ENCODE measurements around the gene ARHGEF12. TPM values are rescaled to one million over a fixed set of nuclear protein-coding genes. Genes with fewer than 3 reads are reported as not detected.

ARHGEF12 gene
- polyA plus RNA-seq, 1 donor (not counting 4 experiments of a cell fraction or from before 2014, with no cell fraction given), result 28.8 TPM

GRCh38 chr11:120523196-120523595 lies 187.0 kb downstream of the ARHGEF12 start:
- no peaks in the 10 kb centered on the region for H4K20me1 ChIP-seq (ENCODE audit: control insufficient read depth, extremely low read depth, insufficient read depth, low read length)
- H3K9me3 ChIP-seq (ENCODE audit: control insufficient read depth, low read depth, low read length), result no peaks in the 10 kb centered on the region
- FAIRE-seq (no peak), DNase-seq (ENCODE audit: low read depth, low spot score) (no peak)
- TF ChIP-seq EZH2 (IDR thresholded peaks at IDR 0.05; ENCODE audit: low read length) (no peak), CTCF (optimal IDR thresholded peaks at IDR 0.05 in 1 of 3, IDR thresholded peaks at IDR 0.05 in 1 of 3, conservative IDR thresholded peaks at IDR 0.05 in 1 of 3; ENCODE audit: extremely low read depth in 1 of 3, insufficient read depth in 2 of 3, low read length in 3 of 3) (no peak)
- H3K79me2 ChIP-seq (ENCODE audit: control insufficient read depth, insufficient read depth, low read length), result no peaks in the 10 kb centered on the region
- H3K4me1 ChIP-seq (ENCODE audit: control insufficient read depth, extremely low read depth, insufficient read depth, low read length), result no peaks in the 10 kb centered on the region
- dilution Hi-C loops (cut with MboI; ENCODE audit: extremely low pct_ligation_motif_present, low sequenced_read_pairs), result loop anchor here (25.0 kb wide), 1 partner anchor 414 kb away; no protein-coding TSS in a partner anchor
- peaks cover 11% of the 10 kb centered on the region for H3K27me3 ChIP-seq (ENCODE audit: control insufficient read depth, extremely low read depth, insufficient read depth, low read length)
- H3K36me3 ChIP-seq (ENCODE audit: control insufficient read depth in 2 of 2, extremely low read depth in 1 of 2, insufficient read depth in 2 of 2, low read length in 2 of 2), result no peaks in the 10 kb centered on the region
- no peak overlapping the region for H3K9ac ChIP-seq (ENCODE audit: control insufficient read depth, extremely low read depth, insufficient read depth, low read length)
- no peaks in the 10 kb centered on the region for H3K9me1 ChIP-seq (ENCODE audit: control insufficient read depth, extremely low read depth, insufficient read depth, low read length)
- no peak overlapping the region for H3K27ac ChIP-seq (ENCODE audit: control insufficient read depth, insufficient read depth, low read length)
- no peak overlapping the region for H2AFZ ChIP-seq (ENCODE audit: control insufficient read depth, low read length)
- H3K4me2 ChIP-seq (ENCODE audit: control insufficient read depth, extremely low read depth, insufficient read depth, low read depth, low read length), result no peak overlapping the region
- H3K4me3 ChIP-seq (ENCODE audit: control insufficient read depth in 2 of 3, extremely low read depth in 1 of 3, insufficient read depth in 2 of 3, low read depth in 1 of 3, low read length in 3 of 3), result no peak overlapping the region

- no peak overlapping the region for H3K4me3 ChIP-seq (ENCODE audit: control insufficient read depth in 2 of 3, extremely low read depth in 1 of 3, insufficient read depth in 2 of 3, low read depth in 1 of 3, low read length in 3 of 3)
- no peak for DNase-seq (ENCODE audit: low read depth, low spot score)
- no peaks in the 10 kb centered on the region for H4K20me1 ChIP-seq (ENCODE audit: control insufficient read depth, extremely low read depth, insufficient read depth, low read length)
- no peaks in the 10 kb centered on the region for H3K4me1 ChIP-seq (ENCODE audit: control insufficient read depth, extremely low read depth, insufficient read depth, low read length)
- H3K27ac ChIP-seq (ENCODE audit: control insufficient read depth, insufficient read depth, low read length), result no peak overlapping the region
- TF ChIP-seq EZH2 (IDR thresholded peaks at IDR 0.05; ENCODE audit: low read length) (no peak), CTCF (optimal IDR thresholded peaks at IDR 0.05 in 1 of 3, IDR thresholded peaks at IDR 0.05 in 1 of 3, conservative IDR thresholded peaks at IDR 0.05 in 1 of 3; ENCODE audit: extremely low read depth in 1 of 3, insufficient read depth in 2 of 3, low read length in 3 of 3) (no peak)
- no peaks in the 10 kb centered on the region for H3K9me1 ChIP-seq (ENCODE audit: control insufficient read depth, extremely low read depth, insufficient read depth, low read length)
- H3K36me3 ChIP-seq (ENCODE audit: control insufficient read depth in 2 of 2, extremely low read depth in 1 of 2, insufficient read depth in 2 of 2, low read length in 2 of 2), result no peaks in the 10 kb centered on the region
- peaks cover 14% of the 10 kb centered on the region for H3K27me3 ChIP-seq (ENCODE audit: control insufficient read depth, extremely low read depth, insufficient read depth, low read length)
- no peak for FAIRE-seq
- no peaks in the 10 kb centered on the region for H3K9me3 ChIP-seq (ENCODE audit: control insufficient read depth, low read depth, low read length)
- H3K79me2 ChIP-seq (ENCODE audit: control insufficient read depth, insufficient read depth, low read length), result no peaks in the 10 kb centered on the region
- dilution Hi-C loops (cut with MboI; ENCODE audit: extremely low pct_ligation_motif_present, low sequenced_read_pairs), result loop anchor here (25.0 kb wide), 1 partner anchor 413 kb away; no protein-coding TSS in a partner anchor
- H3K9ac ChIP-seq (ENCODE audit: control insufficient read depth, extremely low read depth, insufficient read depth, low read length), result no peak overlapping the region
- no peak overlapping the region for H2AFZ ChIP-seq (ENCODE audit: control insufficient read depth, low read length)
- no peak overlapping the region for H3K4me2 ChIP-seq (ENCODE audit: control insufficient read depth, extremely low read depth, insufficient read depth, low read depth, low read length)
Measured at GRCh38 chr11:120524536-120525085, 188.4 kb downstream of the ARHGEF12 start.
